ENCODE measurements around the gene ABRACL.
"Not testable (repeated sequence)": the region's sequence is repeated elsewhere in the genome, so short reads cannot be mapped to it uniquely, and the experiment has no call there.

GRCh38 chr6:138993410-138993809 lies 35.1 kb upstream of the ABRACL start:
- not testable (repeated sequence) for TF ChIP-seq CTCF, POLR2A (IDR thresholded peaks at IDR 0.05)
